H9 (cell line): Measurements from ENCODE around the gene RBPJ. TPM values are rescaled to one million over a fixed set of nuclear protein-coding genes. Genes with fewer than 3 reads are reported as not detected.

Experiments used
- DNase-seq: peaks from one replicate; pipeline ENCODE4 v3.0.0-alpha.2; 2017
- H2AFZ ChIP-seq: one replicate; pipeline ENCODE4 v1.6.1; 2013; ENCODE audit warnings: mild to moderate bottlenecking, low read length, control low read depth, moderate library complexity
- H2AK5ac ChIP-seq: 2 replicates; pipeline ENCODE4 v1.6.1; 2013; ENCODE audit warnings: low read length, control low read depth, mixed read lengths; ENCODE audit not compliant: insufficient read length
- H2BK120ac ChIP-seq: one replicate; pipeline ENCODE4 v1.6.1; 2013; ENCODE audit warnings: low read depth, mild to moderate bottlenecking, low read length, control low read depth, inconsistent platforms; ENCODE audit not compliant: poor library complexity, severe bottlenecking
- H2BK12ac ChIP-seq: 2 replicates; pipeline ENCODE4 v1.6.1; 2013; ENCODE audit warnings: low read length, control low read depth, mixed read lengths, low read depth; ENCODE audit not compliant: insufficient read length
- H2BK15ac ChIP-seq: 2 replicates; pipeline ENCODE4 v1.6.1; 2013; ENCODE audit warnings: low read depth, low read length, control low read depth
- H2BK20ac ChIP-seq: one replicate; pipeline ENCODE4 v1.6.1; 2013; ENCODE audit warnings: low read depth, mild to moderate bottlenecking, low read length, control low read depth, inconsistent platforms; ENCODE audit not compliant: poor library complexity, severe bottlenecking
- H2BK5ac ChIP-seq: 2 replicates; pipeline ENCODE4 v1.6.1; 2013; ENCODE audit warnings: low read length, control low read depth, mixed read lengths; ENCODE audit not compliant: insufficient read length
- H3K14ac ChIP-seq: 2 replicates; pipeline ENCODE4 v1.6.1; 2013; ENCODE audit warnings: low read length, control low read depth; ENCODE audit not compliant: insufficient read depth
- H3K18ac ChIP-seq: 2 replicates; pipeline ENCODE4 v1.6.1; 2013; ENCODE audit warnings: low read depth, mild to moderate bottlenecking, mixed read lengths, low read length, control low read depth; ENCODE audit not compliant: insufficient read length
- H3K23ac ChIP-seq: 2 replicates; pipeline ENCODE4 v1.6.1; 2013; ENCODE audit warnings: low read length, control low read depth, mixed read lengths, low read depth; ENCODE audit not compliant: insufficient read length
- H3K23me2 ChIP-seq: 2 replicates; pipeline ENCODE4 v1.6.1; 2013; ENCODE audit warnings: low read depth, mild to moderate bottlenecking, mixed read lengths, low read length, control low read depth; ENCODE audit not compliant: insufficient read length, poor library complexity, severe bottlenecking
- H3K27ac ChIP-seq: 2 replicates; pipeline ENCODE4 v1.5.1; 2013; ENCODE audit warnings: low read length, control low read depth, mixed read lengths, low read depth; ENCODE audit not compliant: insufficient read length
- H3K27me3 ChIP-seq: 2 replicates; pipeline ENCODE4 v1.6.1; 2013; ENCODE audit warnings: low read length, control low read depth, inconsistent platforms; ENCODE audit not compliant: insufficient read depth
- H3K4ac ChIP-seq: 2 replicates; pipeline ENCODE4 v1.6.1; 2013; ENCODE audit warnings: low read depth, mild to moderate bottlenecking, control low read depth, inconsistent platforms, low read length, moderate library complexity
- H3K4me1 ChIP-seq: 2 replicates; pipeline ENCODE4 v1.6.1; 2013; ENCODE audit warnings: low read length, control low read depth, inconsistent platforms; ENCODE audit not compliant: insufficient read depth
- H3K4me2 ChIP-seq: 2 replicates; pipeline ENCODE4 v1.6.1; 2013; ENCODE audit warnings: low read length, control low read depth, mixed read lengths; ENCODE audit not compliant: insufficient read length, insufficient read depth
- H3K56ac ChIP-seq: 2 replicates; pipeline ENCODE4 v1.6.1; 2013; ENCODE audit warnings: low read depth, mild to moderate bottlenecking, mixed read lengths, low read length, control low read depth; ENCODE audit not compliant: insufficient read length
- H3K79me1 ChIP-seq: 2 replicates; pipeline ENCODE4 v1.6.1; 2013; ENCODE audit warnings: low read depth, mild to moderate bottlenecking, moderate library complexity, low read length, control low read depth, inconsistent platforms; ENCODE audit not compliant: insufficient read depth, poor library complexity, severe bottlenecking
- H3K79me2 ChIP-seq: 2 replicates; pipeline ENCODE4 v1.6.1; 2013; ENCODE audit warnings: low read length, control low read depth, inconsistent platforms; ENCODE audit not compliant: insufficient read depth
- H3K9ac ChIP-seq: 2 replicates; pipeline ENCODE4 v1.6.1; 2013; ENCODE audit warnings: low read length, control low read depth, mixed read lengths; ENCODE audit not compliant: insufficient read length; ENCODE audit errors: extremely low read depth
- H3K9me3 ChIP-seq: one replicate; pipeline ENCODE4 v1.6.1; 2013; ENCODE audit warnings: low read depth, low read length, inconsistent platforms; ENCODE audit not compliant: control insufficient read depth
- H3T11ph ChIP-seq: one replicate; pipeline ENCODE4 v1.6.1; 2013; ENCODE audit warnings: mild to moderate bottlenecking, low read length, control low read depth, inconsistent platforms
- H4K20me1 ChIP-seq: one replicate; pipeline ENCODE4 v1.6.1; 2013; ENCODE audit not compliant: control insufficient read depth, insufficient read length, insufficient read depth
- H4K5ac ChIP-seq: 2 replicates; pipeline ENCODE4 v1.6.1; 2013; ENCODE audit warnings: low read depth, mild to moderate bottlenecking, mixed read lengths, low read length, control low read depth; ENCODE audit not compliant: insufficient read length
- H4K8ac ChIP-seq: replicated peaks from 2 replicates; pipeline ENCODE4 v1.6.1; 2013; ENCODE audit warnings: low read length, control low read depth, mixed read lengths, low read depth; ENCODE audit not compliant: insufficient read length
- H4K91ac ChIP-seq: 2 replicates; pipeline ENCODE4 v1.6.1; 2013; ENCODE audit warnings: low read depth, mild to moderate bottlenecking, moderate library complexity, mixed read lengths, low read length, control low read depth; ENCODE audit not compliant: insufficient read length
- H3K27ac Mint-ChIP-seq, 3 experiments: 2 replicates in 2 of 3; 3 replicates in 1 of 3; pipeline ENCODE4 v1.8.0; 2020 to 2021; ENCODE audit warnings: mixed read lengths in 3 of 3, mild to moderate bottlenecking in 1 of 3, moderate library complexity in 1 of 3
- H3K27me3 Mint-ChIP-seq: 2 replicates; pipeline ENCODE4 v1.8.0; 2021; ENCODE audit warnings: low read depth, mild to moderate bottlenecking, moderate library complexity, mixed read lengths
- H3K36me3 Mint-ChIP-seq, 3 experiments: 2 replicates in 2 of 3; 3 replicates in 1 of 3; pipeline ENCODE4 v1.8.0; 2020 to 2021; ENCODE audit warnings: low read depth in 3 of 3, mixed read lengths in 3 of 3; ENCODE audit not compliant: insufficient read depth in 1 of 3
- H3K4me1 Mint-ChIP-seq, 2 experiments: 2 replicates each; pipeline ENCODE4 v1.8.0; 2020; ENCODE audit warnings: mixed read lengths in 2 of 2
- H3K4me3 Mint-ChIP-seq, 2 experiments: 2 replicates in 1 of 2; 3 replicates in 1 of 2; pipeline ENCODE4 v1.8.0; 2020 to 2021; ENCODE audit warnings: mild to moderate bottlenecking in 2 of 2, mixed read lengths in 2 of 2, moderate library complexity in 1 of 2
- H3K9me3 Mint-ChIP-seq, 2 experiments: 2 replicates in 1 of 2; 3 replicates in 1 of 2; pipeline ENCODE4 v1.8.0; 2020; ENCODE audit warnings: mild to moderate bottlenecking in 2 of 2, mixed read lengths in 2 of 2, moderate library complexity in 1 of 2
- CTCF ChIP-seq: fragments of 200-600 bp; sonication (generic); conservative IDR thresholded peaks from 3 replicates; pipeline ENCODE4 v1.8.0; 2021; ENCODE audit warnings: antibody characterized with exemption, mild to moderate bottlenecking
- WGBS: extraction: QIAGEN DNeasy Blood & Tissue Kit; methylation state at CpG from one replicate; pipeline ENCODE4 v1.1.7; 2013; ENCODE audit warnings: missing lambda C conversion rate, low lambda C conversion rate, mixed read lengths; ENCODE audit not compliant: insufficient read length; ENCODE audit errors: extremely low coverage; 5-methylcytosine and 5-hydroxymethylcytosine counted together
- total RNA-seq: library from RNA; stranded (reverse); gene quantifications from 2 replicates; pipeline ENCODE4 v1.2.1, GENCODE V29; 2021

The RBPJ gene
- total RNA-seq, 1 experiment from 2014 or later: 166 TPM

DNA sequence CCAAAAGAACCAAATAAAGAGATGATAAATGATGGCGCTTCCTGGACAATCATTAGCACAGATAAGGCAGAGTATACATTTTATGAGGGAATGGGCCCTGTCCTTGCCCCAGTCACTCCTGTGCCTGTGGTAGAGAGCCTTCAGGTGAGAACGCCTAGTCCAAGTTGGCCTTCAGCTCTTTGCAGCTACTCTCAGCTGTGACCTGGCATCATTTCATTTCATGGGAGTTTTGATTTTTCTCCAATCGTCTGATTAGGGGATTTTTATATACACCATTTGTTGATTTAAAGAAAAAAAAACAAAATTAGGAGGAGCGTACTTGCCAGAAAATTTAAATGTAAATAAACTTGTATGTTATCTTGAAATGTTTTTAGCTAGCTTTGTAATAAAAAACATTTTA, 109.1 kb downstream of the RBPJ start:
- Histone ChIP-seq H4K5ac (no peak overlapping the region), H4K8ac (no peak overlapping the region), H3K56ac (no peak overlapping the region), H3K4me2 (no peak overlapping the region), H2BK20ac (no peak overlapping the region), H2BK12ac (no peak overlapping the region), H4K91ac (no peak overlapping the region), H3K79me2 (no peaks in the 10 kb centered on the region), H3K9me3 (no peaks in the 10 kb centered on the region), H3K4ac (no peak overlapping the region), H3K23me2 (no peaks in the 10 kb centered on the region), H3T11ph (no peak overlapping the region), H2AK5ac (no peak overlapping the region), H3K9ac (no peak overlapping the region), H3K18ac (no peak overlapping the region), H2BK5ac (no peak overlapping the region), H3K23ac (no peak overlapping the region), H2AFZ (no peak overlapping the region), H3K27ac (no peak overlapping the region), H3K27me3 (no peaks in the 10 kb centered on the region), H2BK15ac (no peak overlapping the region), H2BK120ac (no peak overlapping the region), H4K20me1 (no peaks in the 10 kb centered on the region), H3K4me1 (no peaks in the 10 kb centered on the region), H3K79me1 (no peaks in the 10 kb centered on the region), H3K14ac (no peak overlapping the region)
- WGBS: no CpG with 5 or more reads among the region's 4 CpGs
- no peaks in the 10 kb centered on the region for H3K9me3 Mint-ChIP-seq
- TF ChIP-seq CTCF: no peak
- H3K27me3 Mint-ChIP-seq: no peaks in the 10 kb centered on the region
- H3K4me1 Mint-ChIP-seq: no peaks in the 10 kb centered on the region
- peak overlapping the region in 2 of 3 experiments; percentile 51 to 73; a peak in 1 of 7 replicates for H3K27ac Mint-ChIP-seq
- H3K36me3 Mint-ChIP-seq: peaks cover 19 to 93% (median 58%) of the 10 kb centered on the region in 3 experiments; a peak in 6 of 7 replicates
- DNase-seq: no peak
- H3K4me3 Mint-ChIP-seq: no peak overlapping the region
